Esophagus squamous epithelium (tissue), 4 donors: ENCODE measurements around the gene SLC22A3.

Experiments
- CTCF ChIP-seq, 6 experiments: fragments of 450-650 bp in 4 of 6; fragments of 200-600 bp in 2 of 6; sonication (generic) in 2 of 6; IDR thresholded peaks; one replicate each; pipeline ENCODE4 v1.5.1; 2016 to 2019; ENCODE audit warnings: antibody characterized with exemption in 6 of 6, mild to moderate bottlenecking in 4 of 6, moderate library complexity in 4 of 6
- POLR2A ChIP-seq, 4 donors: fragments of 450-650 bp; IDR thresholded peaks; one replicate each; pipeline ENCODE4 v1.6.1; 2017; ENCODE audit warnings: antibody characterized with exemption in 4 of 4, mild to moderate bottlenecking in 4 of 4, moderate library complexity in 3 of 4

GRCh38 chr6:160374836-160375560 is 26.8 kb downstream of the SLC22A3 start:
- TF ChIP-seq CTCF (IDR thresholded peaks at IDR 0.05): no peak
- no peak for TF ChIP-seq POLR2A (IDR thresholded peaks at IDR 0.05)
